ENCODE data around the gene RNF183.

Gene RNF183

GRCh38 chr9:113302792-113303418 is at the start of gene RNF183:
Gene RNF183 (minus strand): TSS chr9:113303376. CDS start chr9:113298184, 5,192 bp downstream.
- no peaks in the 10 kb centered on the region for H3K9me3 Mint-ChIP-seq
- H3K4me3 Mint-ChIP-seq: no peak within 1 kb of the TSS
- no peak within 1 kb of the TSS for H3K27ac Mint-ChIP-seq
- no peaks in the 10 kb centered on the region for H3K36me3 Mint-ChIP-seq (ENCODE audit: low read depth)
- H3K27me3 Mint-ChIP-seq: no peaks in the 10 kb centered on the region
- H3K4me1 Mint-ChIP-seq (ENCODE audit: low read depth): peaks cover 3% of the 10 kb centered on the region

GRCh38 chr9:113352411-113352810 is 49.2 kb upstream of the RNF183 start:
- Mint-ChIP-seq H3K36me3 (ENCODE audit: low read depth) (no peaks in the 10 kb centered on the region), H3K27me3 (peaks cover 16% of the 10 kb centered on the region), H3K27ac (peak overlapping the region; percentile 1), H3K4me3 (no peak overlapping the region), H3K4me1 (ENCODE audit: low read depth) (peaks cover 48% of the 10 kb centered on the region), H3K9me3 (no peaks in the 10 kb centered on the region)

GRCh38 chr9:113352006-113352405 is 48.8 kb upstream of the RNF183 start:
- Mint-ChIP-seq H3K9me3 (no peaks in the 10 kb centered on the region), H3K27me3 (peaks cover 16% of the 10 kb centered on the region), H3K4me1 (ENCODE audit: low read depth) (peaks cover 52% of the 10 kb centered on the region), H3K36me3 (ENCODE audit: low read depth) (no peaks in the 10 kb centered on the region), H3K4me3 (no peak overlapping the region), H3K27ac (peak overlapping the region; percentile 69)

- no peaks in the 10 kb centered on the region for H3K9me3 Mint-ChIP-seq
- H3K4me1 Mint-ChIP-seq (ENCODE audit: low read depth): peaks cover 52% of the 10 kb centered on the region
- no peaks in the 10 kb centered on the region for H3K36me3 Mint-ChIP-seq (ENCODE audit: low read depth)
- H3K27me3 Mint-ChIP-seq: peaks cover 16% of the 10 kb centered on the region
- peak overlapping the region; percentile 92 for H3K27ac Mint-ChIP-seq
- H3K4me3 Mint-ChIP-seq: peak overlapping the region; percentile 88
Measured at GRCh38 chr9:113350937-113351336, 47.8 kb upstream of the RNF183 start.

- Mint-ChIP-seq H3K36me3 (ENCODE audit: low read depth) (no peaks in the 10 kb centered on the region), H3K4me1 (ENCODE audit: low read depth) (peaks cover 58% of the 10 kb centered on the region), H3K27ac (peak overlapping the region; percentile 92), H3K27me3 (peaks cover 16% of the 10 kb centered on the region), H3K4me3 (peak overlapping the region; percentile 88), H3K9me3 (no peaks in the 10 kb centered on the region)
Measured at GRCh38 chr9:113350107-113350661, 47.0 kb upstream of the RNF183 start.

- Mint-ChIP-seq H3K4me1 (ENCODE audit: low read depth) (peaks cover 62% of the 10 kb centered on the region), H3K9me3 (no peaks in the 10 kb centered on the region), H3K4me3 (peak within 1 kb of the TSS; percentile 88), H3K27ac (peak within 1 kb of the TSS; percentile 92), H3K36me3 (ENCODE audit: low read depth) (no peaks in the 10 kb centered on the region), H3K27me3 (peaks cover 16% of the 10 kb centered on the region)
Measured at GRCh38 chr9:113349445-113350094, 46.4 kb upstream of the RNF183 start, which contains the start of gene BSPRY. Gene BSPRY (plus strand): TSS chr9:113349541. CDS start chr9:113349580, 39 bp downstream.

- Mint-ChIP-seq H3K4me3 (peak overlapping the region; percentile 79), H3K27ac (peak overlapping the region; percentile 58), H3K4me1 (ENCODE audit: low read depth) (peaks cover 62% of the 10 kb centered on the region), H3K36me3 (ENCODE audit: low read depth) (no peaks in the 10 kb centered on the region), H3K27me3 (peaks cover 15% of the 10 kb centered on the region), H3K9me3 (no peaks in the 10 kb centered on the region)
Measured at GRCh38 chr9:113349066-113349444, 45.9 kb upstream of the RNF183 start.

- Mint-ChIP-seq H3K36me3 (ENCODE audit: low read depth) (no peaks in the 10 kb centered on the region), H3K4me1 (ENCODE audit: low read depth) (peaks cover 66% of the 10 kb centered on the region), H3K27me3 (peaks cover 11% of the 10 kb centered on the region), H3K27ac (no peak overlapping the region), H3K9me3 (no peaks in the 10 kb centered on the region), H3K4me3 (no peak overlapping the region)
Measured at GRCh38 chr9:113348437-113348836, 45.3 kb upstream of the RNF183 start.

- peaks cover 57% of the 10 kb centered on the region for H3K4me1 Mint-ChIP-seq (ENCODE audit: low read depth)
- H3K27me3 Mint-ChIP-seq: no peaks in the 10 kb centered on the region
- H3K36me3 Mint-ChIP-seq (ENCODE audit: low read depth): no peaks in the 10 kb centered on the region
- no peaks in the 10 kb centered on the region for H3K9me3 Mint-ChIP-seq
- H3K27ac Mint-ChIP-seq: peak overlapping the region; percentile 38
- H3K4me3 Mint-ChIP-seq: no peak overlapping the region
Measured at GRCh38 chr9:113345671-113346070, 42.5 kb upstream of the RNF183 start.

GRCh38 chr9:113345190-113345589 is 42.0 kb upstream of the RNF183 start:
- Mint-ChIP-seq H3K36me3 (ENCODE audit: low read depth) (no peaks in the 10 kb centered on the region), H3K27ac (no peak overlapping the region), H3K27me3 (no peaks in the 10 kb centered on the region), H3K9me3 (no peaks in the 10 kb centered on the region), H3K4me1 (ENCODE audit: low read depth) (peaks cover 57% of the 10 kb centered on the region), H3K4me3 (no peak overlapping the region)

- no peaks in the 10 kb centered on the region for H3K9me3 Mint-ChIP-seq
- H3K36me3 Mint-ChIP-seq (ENCODE audit: low read depth): no peaks in the 10 kb centered on the region
- H3K27ac Mint-ChIP-seq: no peak overlapping the region
- peaks cover 55% of the 10 kb centered on the region for H3K4me1 Mint-ChIP-seq (ENCODE audit: low read depth)
- H3K4me3 Mint-ChIP-seq: no peak overlapping the region
- peaks cover 5% of the 10 kb centered on the region for H3K27me3 Mint-ChIP-seq
Measured at GRCh38 chr9:113343732-113344231, 40.6 kb upstream of the RNF183 start.

- H3K4me1 Mint-ChIP-seq (ENCODE audit: low read depth): peaks cover 39% of the 10 kb centered on the region
- no peaks in the 10 kb centered on the region for H3K9me3 Mint-ChIP-seq
- H3K27me3 Mint-ChIP-seq: peaks cover 5% of the 10 kb centered on the region
- H3K27ac Mint-ChIP-seq: no peak overlapping the region
- H3K4me3 Mint-ChIP-seq: peak overlapping the region; percentile 85
- H3K36me3 Mint-ChIP-seq (ENCODE audit: low read depth): no peaks in the 10 kb centered on the region
Measured at GRCh38 chr9:113341712-113342410, 38.7 kb upstream of the RNF183 start.

- Mint-ChIP-seq H3K4me3 (peak within 1 kb of the TSS; percentile 85), H3K4me1 (ENCODE audit: low read depth) (peaks cover 33% of the 10 kb centered on the region), H3K36me3 (ENCODE audit: low read depth) (no peaks in the 10 kb centered on the region), H3K9me3 (no peaks in the 10 kb centered on the region), H3K27ac (peak within 1 kb of the TSS; percentile 75), H3K27me3 (peaks cover 5% of the 10 kb centered on the region)
Measured at GRCh38 chr9:113340011-113340699, 37.0 kb upstream of the RNF183 start, which contains the start of gene WDR31. Gene WDR31 (minus strand): TSS chr9:113340275. CDS start chr9:113332022, 8,253 bp downstream.

- peaks cover 5% of the 10 kb centered on the region for H3K27me3 Mint-ChIP-seq
- H3K4me1 Mint-ChIP-seq (ENCODE audit: low read depth): peaks cover 26% of the 10 kb centered on the region
- no peaks in the 10 kb centered on the region for H3K36me3 Mint-ChIP-seq (ENCODE audit: low read depth)
- no peak overlapping the region for H3K4me3 Mint-ChIP-seq
- no peaks in the 10 kb centered on the region for H3K9me3 Mint-ChIP-seq
- no peak overlapping the region for H3K27ac Mint-ChIP-seq
Measured at GRCh38 chr9:113337714-113338113, 34.5 kb upstream of the RNF183 start.

Data from stimulated activated naive CD8-positive, alpha-beta T cell treated with anti-CD3 and anti-CD28 coated beads, Interleukin-15, Interleukin-2, amounts not matched to agents 100 ng/mL and 50 ng/mL, for 24 hours (primary cell).